Ectodermal cell (in vitro differentiated cells): Measurements from ENCODE around the gene ZNF677. TPM values are rescaled to one million over a fixed set of nuclear protein-coding genes. Genes with fewer than 3 reads are reported as not detected.
"Not testable (repeated sequence)": the region's sequence is repeated elsewhere in the genome, so short reads cannot be mapped to it uniquely, and the experiment has no call there.

Experiments
- H3K27ac ChIP-seq: 2 replicates; pipeline ENCODE4 v1.7.0; 2013; ENCODE audit warnings: mild to moderate bottlenecking, low read depth, low read length; ENCODE audit not compliant: insufficient read depth, poor library complexity, severe bottlenecking
- H3K27me3 ChIP-seq: 2 replicates; pipeline ENCODE4 v1.7.0; 2013; ENCODE audit warnings: mild to moderate bottlenecking, low read length; ENCODE audit not compliant: insufficient read depth, control insufficient read depth, poor library complexity, severe bottlenecking
- H3K36me3 ChIP-seq: one replicate; pipeline ENCODE4 v1.7.0; 2013; ENCODE audit warnings: low read length; ENCODE audit not compliant: control insufficient read depth, insufficient read depth
- H3K4me1 ChIP-seq: one replicate; pipeline ENCODE4 v1.7.0; 2013; ENCODE audit warnings: low read length; ENCODE audit not compliant: control insufficient read depth, insufficient read depth
- H3K4me3 ChIP-seq: 2 replicates; pipeline ENCODE4 v1.7.0; 2013; ENCODE audit warnings: low read depth, low read length, control low read depth; ENCODE audit not compliant: insufficient read depth
- H3K9me3 ChIP-seq: 2 replicates; pipeline ENCODE4 v1.7.0; 2013; ENCODE audit warnings: mild to moderate bottlenecking, low read length, moderate library complexity; ENCODE audit not compliant: control insufficient read depth
- WGBS, 2 experiments: methylation state at CpG; one replicate each; pipeline ENCODE4 v1.1.7; 2013; ENCODE audit warnings: missing lambda C conversion rate in 2 of 2; 5-methylcytosine and 5-hydroxymethylcytosine counted together
- polyA plus RNA-seq, 4 experiments: library from polyadenylated mRNA; stranded (reverse); fragments of 50-300 nt; gene quantifications; one replicate each; pipeline ENCODE4 v1.2.3, GENCODE V29; 2013

ZNF677 gene
- polyA plus RNA-seq (2013, experiment 1 of 4), result 34.5 TPM
- 34.6 TPM for polyA plus RNA-seq (2013, experiment 2 of 4)
- polyA plus RNA-seq (2013, experiment 3 of 4), result 24.8 TPM
- polyA plus RNA-seq (2013, experiment 4 of 4), result 31.1 TPM

- Histone ChIP-seq H3K9me3 (no peaks in the 10 kb centered on the region), H3K27ac (no peak within 1 kb of the TSS)
These were observed at the start of gene ZNF677 for GRCh38 chr19:53254411-53255341. ZNF677 (minus strand) TSS chr19:53254873; CDS start chr19:53251550, 3,323 bp downstream.

GRCh38 chr19:53301341-53301740, 46.7 kb upstream of the ZNF677 start:
- H3K27me3 ChIP-seq, H3K27ac ChIP-seq, H3K4me1 ChIP-seq, H3K36me3 ChIP-seq, H3K4me3 ChIP-seq, H3K9me3 ChIP-seq: not testable (repeated sequence)
- no CpG with 5 or more reads among the region's 8 CpGs for WGBS, 2 experiments

More at GRCh38 chr19:53254411-53255341, at the start of gene ZNF677:
- no peaks in the 10 kb centered on the region for H3K4me1 ChIP-seq
- 19 to 20% methylated on average over 72 of the region's 72 CpGs for WGBS, 2 experiments
- H3K36me3 ChIP-seq, result peaks cover 26% of the 10 kb centered on the region
- H3K27me3 ChIP-seq, result no peaks in the 10 kb centered on the region
- peak within 1 kb of the TSS; percentile 52 for H3K4me3 ChIP-seq

GRCh38 chr19:53294786-53295441, 40.2 kb upstream of the ZNF677 start:
- no peaks in the 10 kb centered on the region for H3K4me1 ChIP-seq
- no peak overlapping the region for H3K4me3 ChIP-seq
- H3K36me3 ChIP-seq, result no peaks in the 10 kb centered on the region
- 85 to 92% methylated on average over 6 to 7 of the region's 7 CpGs for WGBS, 2 experiments
- H3K9me3 ChIP-seq, result peaks cover 8% of the 10 kb centered on the region
- H3K27ac ChIP-seq, result no peak overlapping the region
- H3K27me3 ChIP-seq, result no peaks in the 10 kb centered on the region

- Histone ChIP-seq H3K9me3 (peaks cover 8% of the 10 kb centered on the region), H3K4me1 (no peaks in the 10 kb centered on the region), H3K27me3 (no peaks in the 10 kb centered on the region), H3K27ac (no peak overlapping the region), H3K4me3 (no peak overlapping the region), H3K36me3 (no peaks in the 10 kb centered on the region)
- WGBS, 2 experiments, result 92 to 93% methylated on average over 47 of the region's 47 CpGs
These were observed 36.3 kb upstream of the ZNF677 start for GRCh38 chr19:53290758-53291549.

GRCh38 chr19:53285087-53285486, 30.4 kb upstream of the ZNF677 start:
- H3K27me3 ChIP-seq, result no peaks in the 10 kb centered on the region
- 45 to 76% methylated on average over 2 to 4 of the region's 4 CpGs for WGBS, 2 experiments
- H3K4me3 ChIP-seq, result no peak overlapping the region
- no peaks in the 10 kb centered on the region for H3K4me1 ChIP-seq
- no peaks in the 10 kb centered on the region for H3K9me3 ChIP-seq
- H3K27ac ChIP-seq, result no peak overlapping the region
- H3K36me3 ChIP-seq, result no peaks in the 10 kb centered on the region

- H3K27me3 ChIP-seq, H3K9me3 ChIP-seq, H3K4me1 ChIP-seq, H3K4me3 ChIP-seq, H3K36me3 ChIP-seq, H3K27ac ChIP-seq: not testable (repeated sequence)
- 85 to 88% methylated on average over 1 of the region's 8 CpGs for WGBS, 2 experiments
These were observed 27.3 kb upstream of the ZNF677 start for GRCh38 chr19:53281947-53282346.

GRCh38 chr19:53275480-53275879, 20.8 kb upstream of the ZNF677 start:
- H3K36me3 ChIP-seq, result no peaks in the 10 kb centered on the region
- H3K27me3 ChIP-seq, result no peaks in the 10 kb centered on the region
- WGBS, 2 experiments, result no CpG with 5 or more reads among the region's 2 CpGs

GRCh38 chr19:53272044-53272443, 17.4 kb upstream of the ZNF677 start:
- 82 to 84% methylated on average over 9 of the region's 9 CpGs for WGBS, 2 experiments
- no peaks in the 10 kb centered on the region for H3K9me3 ChIP-seq
- H3K27me3 ChIP-seq, result no peaks in the 10 kb centered on the region
- no peak overlapping the region for H3K27ac ChIP-seq
- no peaks in the 10 kb centered on the region for H3K36me3 ChIP-seq
- no peak overlapping the region for H3K4me3 ChIP-seq
- H3K4me1 ChIP-seq, result no peaks in the 10 kb centered on the region

More at GRCh38 chr19:53275480-53275879, 20.8 kb upstream of the ZNF677 start:
- no peak overlapping the region for H3K4me3 ChIP-seq
- no peak overlapping the region for H3K27ac ChIP-seq
- H3K4me1 ChIP-seq, result no peaks in the 10 kb centered on the region
- H3K9me3 ChIP-seq, result no peaks in the 10 kb centered on the region

GRCh38 chr19:53269861-53270260, 15.2 kb upstream of the ZNF677 start:
- H3K4me1 ChIP-seq, H3K27ac ChIP-seq, H3K27me3 ChIP-seq, H3K4me3 ChIP-seq, H3K9me3 ChIP-seq, H3K36me3 ChIP-seq: not testable (repeated sequence)
- WGBS, 2 experiments, result 93 to 95% methylated on average over 25 to 26 of the region's 27 CpGs
